ENCODE results near the gene H6PD.

H6PD gene

DNA sequence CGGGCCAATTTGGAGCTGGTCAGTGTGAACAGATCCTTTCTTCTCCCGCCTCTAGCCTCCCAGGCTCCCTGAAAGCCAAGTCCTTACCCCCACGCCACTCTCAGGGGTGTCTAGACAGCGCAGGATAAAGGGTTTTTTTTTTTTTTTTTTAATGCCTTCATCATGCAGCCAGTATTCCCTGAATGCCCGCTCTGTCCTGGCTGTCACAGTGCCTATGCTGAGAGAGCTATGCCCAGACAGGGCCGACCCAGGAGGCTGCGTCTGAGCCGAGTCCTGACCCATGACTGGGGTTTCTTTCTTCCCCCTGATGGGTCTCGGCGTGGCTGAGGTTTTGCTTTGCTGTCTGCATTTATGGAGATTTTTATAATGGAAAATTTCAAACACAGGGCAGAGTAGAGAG, 76.5 kb downstream of the H6PD start:
- H3K4me1 ChIP-seq (ENCODE audit: control insufficient read depth in 1 of 2, insufficient read depth in 1 of 2, low read depth in 1 of 2, low read length in 1 of 2): no peaks in the 10 kb centered on the region
- H3K9me3 ChIP-seq: no peaks in the 10 kb centered on the region
- H3K36me3 ChIP-seq: no peaks in the 10 kb centered on the region
- TF ChIP-seq, protein P1, sequence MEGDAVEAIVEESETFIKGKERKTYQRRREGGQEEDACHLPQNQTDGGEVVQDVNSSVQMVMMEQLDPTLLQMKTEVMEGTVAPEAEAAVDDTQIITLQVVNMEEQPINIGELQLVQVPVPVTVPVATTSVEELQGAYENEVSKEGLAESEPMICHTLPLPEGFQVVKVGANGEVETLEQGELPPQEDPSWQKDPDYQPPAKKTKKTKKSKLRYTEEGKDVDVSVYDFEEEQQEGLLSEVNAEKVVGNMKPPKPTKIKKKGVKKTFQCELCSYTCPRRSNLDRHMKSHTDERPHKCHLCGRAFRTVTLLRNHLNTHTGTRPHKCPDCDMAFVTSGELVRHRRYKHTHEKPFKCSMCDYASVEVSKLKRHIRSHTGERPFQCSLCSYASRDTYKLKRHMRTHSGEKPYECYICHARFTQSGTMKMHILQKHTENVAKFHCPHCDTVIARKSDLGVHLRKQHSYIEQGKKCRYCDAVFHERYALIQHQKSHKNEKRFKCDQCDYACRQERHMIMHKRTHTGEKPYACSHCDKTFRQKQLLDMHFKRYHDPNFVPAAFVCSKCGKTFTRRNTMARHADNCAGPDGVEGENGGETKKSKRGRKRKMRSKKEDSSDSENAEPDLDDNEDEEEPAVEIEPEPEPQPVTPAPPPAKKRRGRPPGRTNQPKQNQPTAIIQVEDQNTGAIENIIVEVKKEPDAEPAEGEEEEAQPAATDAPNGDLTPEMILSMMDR (IDR thresholded peaks at IDR 0.05): no peak
- H3K27ac ChIP-seq: no peak overlapping the region
- no peak overlapping the region for H3K4me3 ChIP-seq (ENCODE audit: low read depth in 1 of 2, low read length in 1 of 2)
- H3K27me3 ChIP-seq: peaks cover under 1% of the 10 kb centered on the region

- TF ChIP-seq, protein P1 (IDR thresholded peaks at IDR 0.05): no peak
- Histone ChIP-seq H3K27ac (no peak overlapping the region), H3K4me3 (ENCODE audit: low read depth in 1 of 2, low read length in 1 of 2) (no peak overlapping the region), H3K4me1 (ENCODE audit: control insufficient read depth in 1 of 2, insufficient read depth in 1 of 2, low read depth in 1 of 2, low read length in 1 of 2) (no peaks in the 10 kb centered on the region), H3K27me3 (peaks cover 5% of the 10 kb centered on the region), H3K36me3 (no peaks in the 10 kb centered on the region), H3K9me3 (no peaks in the 10 kb centered on the region)
Observed at GRCh38 chr1:9311479-9311878, 76.9 kb downstream of the H6PD start.

DNA sequence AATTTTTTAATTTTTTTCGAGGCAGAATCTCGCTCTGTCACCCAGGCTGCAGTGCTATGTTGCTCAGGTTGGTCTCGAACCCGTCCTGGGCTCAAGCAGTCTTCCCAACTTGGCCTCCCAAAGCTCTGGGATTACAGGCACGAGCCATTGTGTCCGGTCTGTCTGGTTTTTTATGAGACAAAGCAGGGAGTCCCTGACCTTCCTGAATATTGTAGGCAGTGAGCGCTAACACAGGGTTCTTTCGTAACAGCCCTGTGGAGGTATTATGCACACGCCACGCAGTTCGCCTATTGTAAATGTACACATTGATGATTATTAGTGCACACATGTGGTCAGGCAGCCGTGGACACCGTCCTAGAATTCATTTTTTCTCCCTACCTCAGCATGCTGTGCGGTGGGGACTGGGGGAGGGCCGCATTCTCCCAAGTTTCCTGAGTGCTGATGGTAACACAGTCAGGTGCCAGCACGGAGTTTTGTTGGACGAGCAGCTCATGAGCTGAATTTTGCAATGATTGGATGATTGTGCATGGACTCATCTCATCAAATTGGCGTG, 77.7 kb downstream of the H6PD start:
- Histone ChIP-seq H3K27ac (no peak overlapping the region), H3K27me3 (peaks cover 12% of the 10 kb centered on the region), H3K4me1 (ENCODE audit: control insufficient read depth in 1 of 2, insufficient read depth in 1 of 2, low read depth in 1 of 2, low read length in 1 of 2) (no peaks in the 10 kb centered on the region), H3K36me3 (no peaks in the 10 kb centered on the region), H3K4me3 (ENCODE audit: low read depth in 1 of 2, low read length in 1 of 2) (no peak overlapping the region), H3K9me3 (no peaks in the 10 kb centered on the region)
- TF ChIP-seq, protein P1 (IDR thresholded peaks at IDR 0.05): no peak

GRCh38 chr1:9313576-9313975, 79.0 kb downstream of the H6PD start:
- H3K4me3 ChIP-seq (ENCODE audit: low read depth in 1 of 2, low read length in 1 of 2): no peak overlapping the region
- no peaks in the 10 kb centered on the region for H3K36me3 ChIP-seq
- peaks cover 26% of the 10 kb centered on the region for H3K27me3 ChIP-seq
- no peak overlapping the region for H3K27ac ChIP-seq
- TF ChIP-seq, protein P1 (IDR thresholded peaks at IDR 0.05): no peak
- H3K4me1 ChIP-seq (ENCODE audit: control insufficient read depth in 1 of 2, insufficient read depth in 1 of 2, low read depth in 1 of 2, low read length in 1 of 2): no peaks in the 10 kb centered on the region
- H3K9me3 ChIP-seq: no peaks in the 10 kb centered on the region

DNA sequence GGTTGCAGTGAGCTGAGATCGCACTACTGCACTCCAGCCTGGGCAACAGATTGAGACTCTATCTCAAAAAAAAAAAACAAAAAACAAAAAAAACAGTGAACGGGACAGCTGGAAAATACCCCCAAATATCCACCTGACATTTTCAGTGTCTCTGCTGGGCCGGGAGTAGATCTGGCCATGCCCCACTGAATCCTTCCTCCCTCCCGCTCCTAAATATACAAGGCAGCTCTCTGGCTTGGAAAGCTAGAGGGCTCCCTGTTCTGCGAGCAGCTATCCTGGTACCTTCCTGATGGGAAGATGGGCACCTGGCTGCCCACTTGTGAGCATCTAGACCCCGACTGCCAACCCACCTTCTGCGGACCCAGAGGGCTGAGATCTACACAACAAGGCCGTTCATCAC, 79.5 kb downstream of the H6PD start:
- Histone ChIP-seq H3K27ac (no peak overlapping the region), H3K4me3 (ENCODE audit: low read depth in 1 of 2, low read length in 1 of 2) (no peak overlapping the region), H3K36me3 (no peaks in the 10 kb centered on the region), H3K9me3 (no peaks in the 10 kb centered on the region), H3K27me3 (peaks cover 29% of the 10 kb centered on the region), H3K4me1 (ENCODE audit: control insufficient read depth in 1 of 2, insufficient read depth in 1 of 2, low read depth in 1 of 2, low read length in 1 of 2) (no peaks in the 10 kb centered on the region)
- TF ChIP-seq, protein P1 (IDR thresholded peaks at IDR 0.05): no peak
